Measurements from ENCODE around the gene TRMT1.

- TF ChIP-seq CTCF (IDR thresholded peaks at IDR 0.05) = no peak
- no peak for TF ChIP-seq EZH2 (IDR thresholded peaks at IDR 0.05; ENCODE audit: borderline replicate concordance, insufficient read depth, low read depth, low read length, poor library complexity, severe bottlenecking)
Observed at GRCh38 chr19:13068085-13068846, 48.3 kb downstream of the TRMT1 start.

Measured in B cell (primary cell).